GM21447 (cell line): Measurements from ENCODE around the gene CLTB.
"Not testable (repeated sequence)": the region's sequence is repeated elsewhere in the genome, so short reads cannot be mapped to it uniquely, and the experiment has no call there.

ENCODE experiments used
- ATAC-seq: cut with Tn5 transposase; IDR thresholded peaks from one replicate; pipeline ENCODE4 v1.9.1; 2021; ENCODE audit not compliant: unreplicated experiment

Gene CLTB

DNA sequence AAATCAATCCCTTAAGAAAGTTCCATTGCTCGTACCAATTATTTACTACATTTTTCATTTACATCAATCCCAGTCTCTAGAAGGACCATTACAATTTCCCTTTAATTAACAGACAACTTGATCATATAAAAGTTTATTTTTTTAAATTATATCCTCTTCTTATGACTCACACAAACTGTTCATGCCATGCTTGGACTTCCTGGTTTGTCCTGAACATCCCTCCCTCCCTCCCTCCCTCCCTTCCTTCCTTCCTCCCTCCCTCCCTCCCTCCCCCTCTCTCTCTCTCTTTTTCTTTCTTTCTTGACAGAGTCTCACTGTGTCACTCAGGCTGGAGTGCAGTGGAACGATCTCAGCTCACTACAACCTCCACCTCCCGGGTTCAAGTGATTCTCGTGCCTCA, 11.6 kb upstream of the CLTB start:
- no peak for ATAC-seq

GRCh38 chr5:176426876-176427275, 10.5 kb upstream of the CLTB start:
- ATAC-seq = no peak

DNA sequence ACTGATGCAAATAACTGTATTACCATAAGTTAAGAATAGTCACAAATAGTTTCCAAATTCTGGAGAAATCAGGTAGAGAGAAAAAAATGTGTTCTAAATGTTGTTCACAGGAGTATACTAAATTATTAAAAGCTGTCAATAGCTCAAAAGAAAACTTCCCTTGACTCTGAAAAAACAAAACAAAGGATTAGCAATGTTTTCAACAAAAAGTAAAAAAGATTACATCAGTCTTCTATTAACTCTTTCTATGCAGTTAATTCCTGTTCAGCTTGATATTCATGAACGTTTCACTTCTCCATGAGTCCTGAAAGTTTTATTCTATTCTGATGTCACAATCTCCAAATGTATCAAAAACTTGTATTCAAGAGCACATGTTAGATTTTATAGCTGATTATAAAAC, 9.5 kb upstream of the CLTB start:
- ATAC-seq = no peak

DNA sequence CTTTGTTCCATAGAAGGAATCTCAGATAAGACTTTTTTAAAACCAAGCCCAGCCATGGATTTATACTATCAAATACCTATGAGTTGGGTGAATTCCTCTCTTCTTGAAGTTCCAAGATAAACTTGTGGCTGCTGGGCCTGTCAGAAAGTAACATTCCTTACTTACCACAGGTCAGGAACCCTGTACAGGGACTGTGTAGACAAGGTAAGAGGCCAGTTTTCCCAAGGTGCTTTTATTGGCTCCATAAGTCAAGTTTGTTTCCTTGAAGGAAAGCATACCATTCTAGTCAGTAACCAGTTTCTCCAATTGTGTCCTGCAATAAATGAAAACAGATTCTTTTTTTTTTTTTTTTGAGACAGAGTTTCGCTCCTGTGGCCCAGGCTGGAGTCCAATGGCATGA, 8.8 kb upstream of the CLTB start:
- ATAC-seq = no peak

- no peak for ATAC-seq
Observed at GRCh38 chr5:176424181-176424580, 7.8 kb upstream of the CLTB start.

DNA sequence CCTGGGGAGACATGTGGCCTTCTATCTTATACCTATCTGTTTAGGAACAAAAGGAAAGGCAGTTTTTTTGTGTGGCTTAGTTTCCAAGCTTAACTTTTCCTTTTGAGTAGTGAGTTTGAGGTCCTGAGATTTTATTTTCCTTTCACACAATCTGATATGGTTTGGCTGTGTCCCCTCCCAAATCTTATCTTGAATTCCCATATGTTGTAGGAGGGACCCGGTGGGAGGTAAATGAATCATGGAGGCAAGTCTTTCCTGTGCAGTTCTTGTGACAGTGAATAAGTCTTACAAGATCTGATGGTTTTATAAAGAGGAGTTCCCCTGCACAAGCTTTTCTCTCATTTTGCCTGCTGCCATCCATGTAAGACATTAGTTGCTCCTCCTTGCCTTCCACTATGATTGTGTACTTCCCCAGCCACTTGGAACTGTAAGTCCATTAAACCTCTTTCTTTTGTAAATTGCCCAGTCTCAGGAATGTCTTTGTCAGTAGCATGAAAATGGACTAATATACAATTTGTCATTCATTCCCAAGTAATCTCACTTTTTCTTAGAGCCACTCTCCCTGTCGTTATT, 4.7 kb upstream of the CLTB start:
- no peak for ATAC-seq

DNA sequence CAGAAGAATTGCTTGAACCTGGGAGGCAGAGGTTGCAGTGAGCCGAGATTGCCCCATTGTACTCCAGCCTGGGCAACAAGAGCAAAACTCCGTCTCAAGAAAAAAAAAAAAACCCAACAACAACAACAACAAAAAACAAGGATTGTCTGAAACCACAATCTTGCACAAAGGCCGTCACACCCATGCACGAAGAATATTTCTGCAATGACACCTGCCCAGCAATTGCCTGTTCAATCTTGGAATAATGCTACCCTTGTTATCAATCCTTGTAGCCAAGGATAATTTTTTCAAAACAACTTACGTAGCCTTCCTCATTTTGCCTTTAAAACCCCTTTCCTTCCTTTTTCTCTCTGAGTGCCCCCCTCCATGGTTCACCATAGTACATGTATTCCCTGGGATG, 3.7 kb upstream of the CLTB start:
- no peak for ATAC-seq

DNA sequence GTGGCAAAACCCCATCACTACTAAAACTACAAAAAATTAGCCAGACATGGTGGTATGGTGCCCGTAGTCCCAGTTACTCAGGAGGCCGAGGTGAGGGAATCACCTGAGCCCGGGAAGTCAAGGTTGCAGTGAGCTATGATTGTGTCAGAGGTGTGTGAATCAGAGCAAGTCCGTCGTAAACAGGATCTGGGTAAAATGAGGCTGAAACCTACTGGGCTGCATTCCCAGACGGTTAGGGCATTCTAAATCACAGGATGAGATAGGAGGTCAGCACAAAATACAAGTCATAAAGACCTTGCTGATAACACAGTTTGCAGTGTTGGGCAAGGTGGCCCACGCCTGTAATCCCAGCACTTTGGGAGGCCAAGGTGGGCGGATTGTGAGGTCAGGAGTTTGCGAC, 1.9 kb upstream of the CLTB start:
- no peak for ATAC-seq

- ATAC-seq = no peak
Observed at GRCh38 chr5:176416965-176417364, 626 bp upstream of the CLTB start.

- peak; percentile 7 for ATAC-seq
Observed at GRCh38 chr5:176415240-176415951, 943 bp downstream of the CLTB start.

- no peak for ATAC-seq
Observed at GRCh38 chr5:176414704-176415103, 1.6 kb downstream of the CLTB start.

DNA sequence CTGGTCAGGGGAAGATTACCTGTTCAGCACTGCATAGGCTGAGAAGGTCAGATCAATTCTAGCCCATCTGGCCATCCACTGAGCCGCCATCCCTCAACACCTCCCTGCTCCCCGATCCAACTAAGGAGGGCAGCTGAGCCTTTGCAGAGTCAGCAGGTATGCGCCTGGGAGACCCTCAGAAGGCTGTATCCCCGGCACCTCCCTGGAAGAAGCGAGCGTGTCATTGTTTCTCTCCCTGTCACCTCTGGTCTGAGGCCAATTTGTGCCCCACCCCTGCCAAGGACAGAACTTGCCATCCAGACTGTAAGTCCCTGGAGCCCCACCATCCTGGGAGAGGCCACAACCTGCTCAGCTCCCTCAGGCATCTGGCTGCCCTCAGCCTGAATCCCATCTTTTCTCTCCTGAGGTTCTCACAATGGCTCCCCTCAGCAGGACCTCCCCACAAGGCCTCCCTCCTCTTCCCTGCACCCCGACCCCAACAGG, 2.6 kb downstream of the CLTB start:
- ATAC-seq = no peak

GRCh38 chr5:176413255-176413565, 3.1 kb downstream of the CLTB start:
- no peak for ATAC-seq

DNA sequence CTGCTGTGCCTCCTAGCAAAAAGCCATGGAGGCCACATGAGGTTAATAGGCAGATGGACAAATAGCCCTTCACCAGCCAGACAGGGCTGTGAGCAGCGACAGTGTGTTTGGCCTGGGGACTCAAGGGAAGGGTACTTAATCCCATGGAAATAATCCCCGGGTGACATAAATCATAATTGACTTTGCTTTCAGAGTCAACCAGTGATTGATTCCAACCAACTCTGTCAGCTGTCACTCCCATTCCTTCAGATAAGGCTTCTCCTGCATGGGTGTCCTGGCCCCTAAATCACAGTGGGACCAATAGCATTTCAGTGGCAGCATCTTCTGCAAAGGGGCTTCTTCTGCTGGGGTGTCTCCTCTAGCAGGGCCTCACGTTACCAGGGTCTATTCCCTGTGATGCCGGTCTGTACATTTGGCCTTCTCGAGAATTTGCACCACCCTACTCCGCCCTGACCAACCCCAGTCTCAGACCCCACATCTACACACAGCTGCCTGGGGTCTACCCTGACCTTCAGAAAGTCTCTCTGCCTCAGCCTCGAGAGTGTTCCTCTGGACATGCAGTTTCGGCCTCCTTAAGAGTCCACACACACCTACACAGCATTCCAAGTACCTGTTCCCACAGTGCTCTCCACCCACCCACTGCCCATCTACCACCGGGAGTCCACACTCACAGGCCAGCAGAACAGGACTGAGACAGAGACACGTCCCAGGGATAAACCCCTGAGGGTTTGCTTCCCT, 3.7 kb downstream of the CLTB start:
- ATAC-seq = no peak

DNA sequence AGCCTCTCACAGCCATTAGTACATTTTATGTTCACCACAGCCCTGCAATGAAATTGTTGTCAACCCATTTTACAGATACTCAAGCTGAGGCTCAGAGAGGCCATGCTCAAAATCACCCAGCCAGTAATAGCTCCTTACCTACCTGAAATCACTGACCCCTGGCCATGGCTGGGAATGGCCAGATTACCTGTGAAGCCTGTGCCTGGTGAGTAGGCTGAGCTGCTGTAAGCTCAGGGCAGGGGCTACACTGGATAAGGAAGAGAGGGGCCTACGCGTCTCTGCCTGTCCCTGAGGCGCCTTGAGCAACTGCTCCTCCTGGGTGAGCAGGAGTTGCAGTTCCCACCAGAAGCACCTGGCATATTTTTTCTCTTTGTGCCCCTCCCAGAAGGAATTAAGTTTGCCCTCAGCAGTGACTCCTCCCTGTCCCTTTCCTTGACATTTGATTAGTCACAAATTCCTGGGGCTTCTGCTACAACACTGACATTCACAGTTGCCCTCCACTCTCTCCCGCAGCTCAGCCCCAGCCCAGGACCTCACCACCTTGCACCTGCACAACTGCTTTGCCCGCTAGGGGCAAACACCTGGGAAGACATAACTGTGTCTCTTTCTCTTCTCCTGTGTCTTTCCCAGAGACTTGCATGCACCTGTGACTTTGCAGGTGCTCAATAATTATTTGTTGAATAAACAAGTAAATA, 5.7 kb downstream of the CLTB start:
- ATAC-seq = no peak

- no peak for ATAC-seq
Observed at GRCh38 chr5:176409765-176410164, 6.6 kb downstream of the CLTB start.

DNA sequence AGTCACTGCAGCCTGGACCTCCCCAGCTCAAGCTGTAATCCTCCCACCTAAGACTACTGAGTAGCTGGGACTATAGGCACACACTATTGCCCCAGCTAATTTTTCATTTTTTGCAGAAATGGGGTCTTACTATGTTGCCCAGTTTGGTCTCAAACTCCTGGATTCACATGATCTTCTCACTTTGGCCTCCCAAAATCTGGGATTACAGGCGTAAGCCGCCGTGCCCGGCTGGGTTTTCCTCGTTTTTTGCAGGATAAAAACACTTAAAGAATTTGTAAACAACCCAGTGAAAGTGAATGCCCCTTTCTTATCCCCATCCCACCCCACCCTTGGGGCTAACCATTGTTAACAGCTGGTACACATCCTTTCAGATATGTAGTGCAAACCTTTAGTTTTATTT, 7.7 kb downstream of the CLTB start:
- ATAC-seq = no peak

DNA sequence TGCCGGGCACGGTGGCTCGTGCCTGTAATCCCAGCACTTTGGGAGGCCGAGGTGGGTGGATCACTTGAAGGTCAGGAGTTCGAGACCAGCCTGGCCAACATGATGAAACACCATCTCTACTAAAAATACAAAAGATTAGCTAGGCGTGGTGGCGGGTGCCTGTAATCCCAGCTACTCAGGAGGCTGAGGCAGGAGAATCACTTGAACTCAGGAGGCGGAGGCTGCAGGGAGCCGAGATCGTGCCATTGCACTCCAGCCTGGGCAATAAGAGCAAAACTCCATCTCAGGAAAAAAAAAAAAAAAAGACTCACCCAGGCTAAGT, 8.1 kb downstream of the CLTB start:
- ATAC-seq = not testable (repeated sequence)

GRCh38 chr5:176407456-176408251, 8.7 kb downstream of the CLTB start:
- ATAC-seq = no peak

GRCh38 chr5:176406436-176407052, 9.8 kb downstream of the CLTB start:
- no peak for ATAC-seq
